ENCODE measurements around the gene LRRC39. TPM values are rescaled to one million over a fixed set of nuclear protein-coding genes. Genes with fewer than 3 reads are reported as not detected.

Gene LRRC39
- total RNA-seq, 4 donors from 2014 or later = 0.45 to 3.7 (median 0.73) TPM

DNA sequence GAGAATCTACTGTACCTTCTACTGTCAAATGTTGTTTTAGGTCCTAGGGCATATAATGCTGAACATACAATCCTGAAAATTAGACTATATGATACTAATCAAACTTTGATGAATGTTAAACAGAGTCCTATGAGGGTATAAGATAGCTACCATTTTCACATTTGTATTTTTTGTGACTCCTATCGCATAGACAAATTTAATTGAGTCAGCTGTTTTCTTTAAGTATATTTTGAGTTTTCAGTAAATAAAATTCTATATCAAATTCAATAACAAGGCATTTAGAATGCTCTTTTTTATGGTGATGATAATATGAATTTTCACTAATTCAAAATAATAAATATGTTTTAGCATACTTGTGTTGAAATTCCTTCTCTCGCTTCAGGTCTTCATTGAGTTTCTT is 10.0 kb downstream of the LRRC39 start:
- H3K27me3 ChIP-seq = no peaks in the 10 kb centered on the region
- H3K27ac ChIP-seq = no peak overlapping the region
- WGBS = 96% methylated on average over 2 of the region's 2 CpGs
- H3K9me3 ChIP-seq = no peaks in the 10 kb centered on the region
- DNase-seq (ENCODE audit: low spot score in 2 of 2) = no peak
- H3K4me3 ChIP-seq = no peak overlapping the region
- no peaks in the 10 kb centered on the region for H3K36me3 ChIP-seq
- TF ChIP-seq POLR2A (IDR thresholded peaks at IDR 0.05) (no peak), EP300 (IDR thresholded peaks at IDR 0.05) (no peak), POLR2AphosphoS5 (IDR thresholded peaks at IDR 0.05) (no peak)
- TF ChIP-seq, protein P1, sequence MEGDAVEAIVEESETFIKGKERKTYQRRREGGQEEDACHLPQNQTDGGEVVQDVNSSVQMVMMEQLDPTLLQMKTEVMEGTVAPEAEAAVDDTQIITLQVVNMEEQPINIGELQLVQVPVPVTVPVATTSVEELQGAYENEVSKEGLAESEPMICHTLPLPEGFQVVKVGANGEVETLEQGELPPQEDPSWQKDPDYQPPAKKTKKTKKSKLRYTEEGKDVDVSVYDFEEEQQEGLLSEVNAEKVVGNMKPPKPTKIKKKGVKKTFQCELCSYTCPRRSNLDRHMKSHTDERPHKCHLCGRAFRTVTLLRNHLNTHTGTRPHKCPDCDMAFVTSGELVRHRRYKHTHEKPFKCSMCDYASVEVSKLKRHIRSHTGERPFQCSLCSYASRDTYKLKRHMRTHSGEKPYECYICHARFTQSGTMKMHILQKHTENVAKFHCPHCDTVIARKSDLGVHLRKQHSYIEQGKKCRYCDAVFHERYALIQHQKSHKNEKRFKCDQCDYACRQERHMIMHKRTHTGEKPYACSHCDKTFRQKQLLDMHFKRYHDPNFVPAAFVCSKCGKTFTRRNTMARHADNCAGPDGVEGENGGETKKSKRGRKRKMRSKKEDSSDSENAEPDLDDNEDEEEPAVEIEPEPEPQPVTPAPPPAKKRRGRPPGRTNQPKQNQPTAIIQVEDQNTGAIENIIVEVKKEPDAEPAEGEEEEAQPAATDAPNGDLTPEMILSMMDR (IDR thresholded peaks at IDR 0.05) = no peak
- no peaks in the 10 kb centered on the region for H3K4me1 ChIP-seq

DNA sequence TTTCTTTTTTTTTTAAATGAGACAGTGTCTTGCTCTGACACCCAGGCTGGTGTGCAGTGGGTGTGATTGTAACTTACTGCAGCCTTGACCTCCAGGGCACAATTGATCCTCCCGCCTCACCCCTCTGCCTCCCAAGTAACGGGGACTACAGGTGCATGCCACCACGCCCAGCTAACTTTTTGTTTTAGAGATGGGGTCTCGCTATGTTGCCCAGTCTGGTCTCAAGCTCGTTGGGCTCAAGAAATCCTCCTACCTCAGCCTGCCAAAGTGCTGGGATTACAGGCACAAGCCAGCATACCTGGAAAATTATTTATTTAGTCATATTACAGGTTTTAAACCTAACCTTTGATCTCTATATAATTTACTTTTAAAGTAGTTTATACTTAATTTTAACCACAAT is 13.4 kb downstream of the LRRC39 start:
- Histone ChIP-seq H3K36me3 (no peaks in the 10 kb centered on the region), H3K9me3 (no peaks in the 10 kb centered on the region), H3K4me3 (no peak overlapping the region), H3K27me3 (no peaks in the 10 kb centered on the region), H3K4me1 (no peaks in the 10 kb centered on the region), H3K27ac (no peak overlapping the region)
- WGBS = 92% methylated on average over 5 of the region's 5 CpGs
- DNase-seq (ENCODE audit: low spot score in 2 of 2) = no peak
- TF ChIP-seq POLR2A (IDR thresholded peaks at IDR 0.05) (no peak), EP300 (IDR thresholded peaks at IDR 0.05) (no peak), POLR2AphosphoS5 (IDR thresholded peaks at IDR 0.05) (no peak)
- TF ChIP-seq, protein P1 (IDR thresholded peaks at IDR 0.05) = no peak

DNA sequence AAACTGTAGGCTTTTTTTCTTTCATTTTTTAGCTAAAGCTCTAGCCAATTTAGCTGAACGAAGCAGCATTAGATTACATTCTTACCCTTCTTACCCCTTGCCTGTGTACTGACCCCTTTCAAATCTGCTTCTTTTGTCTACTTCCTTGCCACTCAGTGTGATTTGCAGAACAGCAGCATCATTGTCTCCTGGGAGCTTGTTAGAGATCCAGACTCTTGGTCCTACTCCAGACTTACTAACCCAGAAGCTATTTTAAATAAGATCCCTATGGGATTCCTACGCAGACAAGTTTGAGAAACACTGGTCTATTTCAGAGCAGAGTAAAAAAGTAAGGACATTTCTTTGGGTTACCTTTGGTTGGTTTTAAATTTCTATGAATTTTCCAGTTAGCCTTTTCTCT is 13.8 kb downstream of the LRRC39 start:
- H3K27ac ChIP-seq = no peak overlapping the region
- H3K4me3 ChIP-seq = no peak overlapping the region
- H3K36me3 ChIP-seq = no peaks in the 10 kb centered on the region
- TF ChIP-seq POLR2A (IDR thresholded peaks at IDR 0.05) = no peak
- TF ChIP-seq, protein P1 (IDR thresholded peaks at IDR 0.05) = no peak
- no peak for TF ChIP-seq POLR2AphosphoS5 (IDR thresholded peaks at IDR 0.05)
- TF ChIP-seq EP300 (IDR thresholded peaks at IDR 0.05) = no peak
- no peaks in the 10 kb centered on the region for H3K9me3 ChIP-seq
- no peaks in the 10 kb centered on the region for H3K27me3 ChIP-seq
- WGBS = 57% methylated on average over 2 of the region's 2 CpGs
- DNase-seq (ENCODE audit: low spot score in 2 of 2) = no peak
- no peaks in the 10 kb centered on the region for H3K4me1 ChIP-seq

DNA sequence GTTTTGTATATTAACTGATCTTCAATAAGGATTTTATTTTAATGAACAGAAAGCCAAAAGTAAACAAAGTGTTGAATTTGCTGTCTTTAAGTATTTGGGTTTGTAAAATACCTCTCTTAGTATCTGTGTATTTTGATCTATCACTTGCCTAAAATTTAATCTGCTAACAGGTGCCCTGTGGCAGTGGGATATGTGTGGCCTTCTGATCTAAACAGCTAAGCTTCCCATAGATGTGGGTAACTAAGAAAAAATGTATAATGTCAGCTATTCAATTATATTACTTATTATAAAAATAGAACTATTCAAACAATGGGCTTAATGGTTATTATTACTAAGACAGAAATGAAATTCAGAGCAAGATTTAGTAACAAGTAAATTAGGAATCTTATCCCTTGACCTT is 15.2 kb downstream of the LRRC39 start:
- no peak overlapping the region for H3K4me3 ChIP-seq
- H3K27ac ChIP-seq = no peak overlapping the region
- H3K4me1 ChIP-seq = no peaks in the 10 kb centered on the region
- H3K27me3 ChIP-seq = no peaks in the 10 kb centered on the region
- TF ChIP-seq, protein P1 (IDR thresholded peaks at IDR 0.05) = no peak
- H3K36me3 ChIP-seq = no peaks in the 10 kb centered on the region
- H3K9me3 ChIP-seq = no peaks in the 10 kb centered on the region
- no peak for DNase-seq (ENCODE audit: low spot score in 2 of 2)

DNA sequence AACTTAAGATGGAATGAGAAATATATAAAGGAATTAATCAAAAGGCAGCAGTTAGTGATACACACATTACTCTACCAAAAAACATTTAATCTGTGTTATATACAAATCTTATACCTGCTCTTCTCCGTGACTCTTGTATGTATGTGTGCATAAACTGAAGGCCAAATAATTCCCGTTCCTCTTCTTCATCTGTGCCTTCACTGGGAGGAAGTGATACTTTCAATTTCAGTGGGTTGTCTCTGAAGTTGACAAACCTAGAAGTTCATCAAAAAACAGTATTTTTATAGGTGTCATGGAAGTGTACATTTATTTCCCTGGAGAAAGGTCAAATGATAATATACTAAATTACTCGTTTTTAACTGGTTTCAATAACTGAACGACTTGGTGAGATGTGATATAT is 25.8 kb downstream of the LRRC39 start:
- peaks cover 26% of the 10 kb centered on the region for H3K36me3 ChIP-seq
- no peaks in the 10 kb centered on the region for H3K9me3 ChIP-seq
- H3K27ac ChIP-seq = no peak overlapping the region
- no peaks in the 10 kb centered on the region for H3K4me1 ChIP-seq
- H3K4me3 ChIP-seq = no peak overlapping the region
- H3K27me3 ChIP-seq = no peaks in the 10 kb centered on the region
- DNase-seq (ENCODE audit: low spot score in 2 of 2) = no peak
- TF ChIP-seq, protein P1 (IDR thresholded peaks at IDR 0.05) = no peak
- TF ChIP-seq EP300 (IDR thresholded peaks at IDR 0.05) (no peak), POLR2A (IDR thresholded peaks at IDR 0.05) (no peak), POLR2AphosphoS5 (IDR thresholded peaks at IDR 0.05) (no peak)
- WGBS = 80% methylated on average over 4 of the region's 4 CpGs

Measured in suprapubic skin (tissue), 4 donors.